NCI-H460 (cell line): ENCODE measurements around the gene RASSF5. TPM values are rescaled to one million over a fixed set of nuclear protein-coding genes. Genes with fewer than 3 reads are reported as not detected.

ENCODE experiments used
- DNase-seq: peaks from one replicate; pipeline ENCODE4 v3.0.0-alpha.2; 2016; ENCODE audit warnings: low read depth; ENCODE audit errors: extremely low read depth
- total RNA-seq: library from RNA; depleted of rRNA; stranded (reverse); fragments of >200 nt; shearing (Covaris generic); gene quantifications from 2 replicates; pipeline ENCODE4 v1.2.3, GENCODE V29; 2014

Gene RASSF5
- total RNA-seq, 1 experiment from 2014 or later = 0.17 TPM

DNA sequence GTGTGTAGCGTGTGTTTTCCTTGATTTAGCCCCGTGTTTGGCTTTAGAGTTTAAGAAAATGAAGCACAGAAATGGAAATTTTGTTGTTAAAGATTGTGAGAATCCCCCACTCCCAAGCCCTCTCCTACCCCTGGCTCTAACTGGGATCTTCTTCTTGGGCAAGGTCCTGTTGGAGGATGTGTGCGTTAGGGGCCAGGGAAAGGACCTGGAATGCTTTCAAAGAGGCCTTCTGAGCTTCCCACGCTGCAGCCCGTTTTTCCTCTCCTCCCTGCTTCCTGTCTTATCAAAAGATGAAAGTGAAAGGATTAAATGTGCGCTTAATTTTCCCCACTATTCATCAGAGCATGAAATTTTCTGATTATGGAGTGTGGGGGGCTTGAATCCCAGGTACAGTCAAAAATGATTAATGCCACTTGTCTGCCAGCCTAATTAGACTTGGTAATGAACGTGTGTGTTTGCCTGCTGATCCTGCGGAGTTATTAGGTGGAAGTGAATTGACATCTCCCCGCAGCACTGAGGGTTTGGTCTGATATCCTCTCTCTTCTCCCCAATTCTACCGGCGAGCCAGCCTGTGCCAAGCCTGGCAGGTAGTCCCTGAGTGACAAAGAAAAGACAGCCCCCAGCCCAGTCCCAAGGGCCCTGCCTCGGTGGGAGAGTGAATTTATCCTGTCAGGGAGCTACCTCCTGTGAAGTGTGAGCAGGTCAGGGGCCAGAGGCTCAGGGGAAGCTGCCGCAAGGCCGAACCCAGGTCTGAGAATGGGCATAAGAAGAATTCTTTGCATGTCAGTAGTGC, 4.9 kb downstream of the RASSF5 start:
- DNase-seq = no peak

DNA sequence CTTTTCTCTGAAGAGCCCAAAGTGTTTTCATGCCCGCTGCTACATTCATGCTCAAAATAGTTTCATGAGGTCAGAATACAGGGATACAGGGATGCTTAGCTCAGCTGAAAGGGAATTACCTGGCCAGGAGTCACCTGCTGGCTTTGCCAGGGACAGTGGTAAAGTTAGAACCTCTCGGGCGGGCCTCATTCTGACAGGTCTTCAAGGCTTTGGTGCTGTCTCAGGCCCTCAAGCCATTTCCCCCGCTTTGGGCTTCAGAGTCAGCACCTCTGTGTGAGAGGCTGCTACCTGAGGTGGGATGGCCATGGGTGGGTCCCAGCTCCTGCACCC, 5.5 kb downstream of the RASSF5 start:
- DNase-seq = no peak

GRCh38 chr1:206513312-206514111, 6.2 kb downstream of the RASSF5 start:
- no peak for DNase-seq

DNA sequence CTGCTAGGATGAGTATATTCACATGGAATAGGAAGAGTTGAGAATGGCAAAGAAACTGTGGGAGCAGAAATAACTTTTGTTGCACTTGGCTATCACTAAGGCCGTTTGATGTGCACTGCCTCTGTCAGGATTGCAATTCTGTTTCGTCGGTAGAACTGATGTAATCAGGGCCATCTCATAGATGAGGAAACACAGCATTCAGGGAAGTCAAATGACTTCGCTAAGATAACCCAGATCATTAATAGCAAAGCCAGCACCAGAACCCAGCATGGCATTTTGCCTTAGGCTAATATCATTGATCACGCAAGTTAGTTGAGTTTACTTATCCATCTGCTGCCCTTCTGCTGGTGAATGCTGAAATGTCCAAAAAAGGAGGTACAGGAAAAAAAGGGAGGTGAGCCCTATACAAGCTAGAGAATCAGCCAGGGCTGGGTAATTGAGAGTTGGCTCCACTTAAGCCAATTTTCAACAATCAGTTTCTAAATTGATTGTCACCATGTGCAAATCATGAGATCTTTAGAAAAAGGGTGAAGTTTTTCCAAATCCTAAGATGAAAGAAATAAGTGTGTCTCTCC, 7.6 kb downstream of the RASSF5 start:
- DNase-seq = no peak

DNA sequence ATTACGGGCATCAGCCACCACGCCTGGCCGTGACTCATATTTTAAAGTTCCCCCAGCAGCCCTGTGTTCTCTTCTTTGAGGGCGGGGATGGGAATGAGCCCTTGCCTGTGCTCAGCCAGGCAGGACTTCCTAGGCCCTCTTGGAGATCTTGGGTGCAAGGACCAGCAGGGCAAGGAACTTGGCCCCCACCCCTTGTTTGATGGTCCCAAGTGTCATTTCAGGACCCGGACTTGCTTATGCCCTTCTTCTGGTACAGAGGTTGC, 9.3 kb downstream of the RASSF5 start:
- DNase-seq = no peak

DNA sequence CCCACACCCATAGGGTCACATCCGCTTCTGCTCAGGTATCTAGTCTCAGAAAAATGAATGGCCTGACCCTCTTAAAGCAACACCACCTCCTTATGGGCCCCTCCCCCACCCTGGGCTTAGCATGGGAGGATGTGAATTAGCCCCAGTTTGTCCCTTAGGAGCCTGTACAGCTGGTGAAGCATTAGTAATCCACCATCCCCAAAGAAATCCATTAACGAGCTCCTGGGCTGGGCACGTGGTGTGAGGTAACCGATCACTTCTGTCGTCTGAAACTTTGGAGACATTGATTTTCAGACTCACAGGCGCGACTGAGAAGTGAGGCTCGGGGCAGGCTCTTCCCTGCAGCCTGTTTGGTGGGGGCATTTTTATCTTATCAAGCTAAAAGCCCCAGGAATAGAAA, 10.5 kb downstream of the RASSF5 start:
- DNase-seq = no peak

GRCh38 chr1:206518206-206518605, 10.9 kb downstream of the RASSF5 start:
- no peak for DNase-seq

GRCh38 chr1:206518743-206519142, 11.4 kb downstream of the RASSF5 start:
- no peak for DNase-seq

- no peak for DNase-seq
Measured at GRCh38 chr1:206521127-206521526, 13.8 kb downstream of the RASSF5 start.

- DNase-seq = no peak
Measured at GRCh38 chr1:206521694-206522402, 14.5 kb downstream of the RASSF5 start.

DNA sequence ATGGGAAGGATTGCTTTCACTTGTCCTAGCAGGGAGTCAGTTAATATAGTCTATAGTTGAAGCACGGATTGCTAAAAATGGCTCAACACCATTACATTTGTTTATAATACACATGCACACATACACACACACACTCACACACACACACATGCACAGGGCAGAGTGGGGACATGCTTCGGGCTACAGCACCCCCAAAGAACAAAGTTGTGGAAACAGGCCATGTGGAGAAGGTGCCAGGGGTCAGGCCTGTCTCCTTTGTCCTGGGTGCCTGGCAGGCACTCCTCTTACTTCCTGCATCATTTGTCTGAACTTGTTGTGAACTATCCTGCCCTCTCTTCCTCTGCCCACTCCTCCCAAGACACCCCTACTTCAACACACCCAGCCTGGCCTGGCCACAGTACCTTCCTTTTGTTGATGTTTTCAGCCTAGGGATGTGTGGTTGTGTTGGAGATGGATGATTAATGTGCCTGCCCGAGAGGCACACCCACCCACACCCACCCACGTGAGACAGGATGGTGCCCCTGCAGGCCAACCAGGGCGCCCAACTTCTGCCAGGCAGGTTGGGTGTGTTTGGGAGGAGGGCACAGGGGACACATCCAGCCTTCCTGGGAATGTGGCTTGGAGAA, 17.5 kb downstream of the RASSF5 start:
- no peak for DNase-seq

DNA sequence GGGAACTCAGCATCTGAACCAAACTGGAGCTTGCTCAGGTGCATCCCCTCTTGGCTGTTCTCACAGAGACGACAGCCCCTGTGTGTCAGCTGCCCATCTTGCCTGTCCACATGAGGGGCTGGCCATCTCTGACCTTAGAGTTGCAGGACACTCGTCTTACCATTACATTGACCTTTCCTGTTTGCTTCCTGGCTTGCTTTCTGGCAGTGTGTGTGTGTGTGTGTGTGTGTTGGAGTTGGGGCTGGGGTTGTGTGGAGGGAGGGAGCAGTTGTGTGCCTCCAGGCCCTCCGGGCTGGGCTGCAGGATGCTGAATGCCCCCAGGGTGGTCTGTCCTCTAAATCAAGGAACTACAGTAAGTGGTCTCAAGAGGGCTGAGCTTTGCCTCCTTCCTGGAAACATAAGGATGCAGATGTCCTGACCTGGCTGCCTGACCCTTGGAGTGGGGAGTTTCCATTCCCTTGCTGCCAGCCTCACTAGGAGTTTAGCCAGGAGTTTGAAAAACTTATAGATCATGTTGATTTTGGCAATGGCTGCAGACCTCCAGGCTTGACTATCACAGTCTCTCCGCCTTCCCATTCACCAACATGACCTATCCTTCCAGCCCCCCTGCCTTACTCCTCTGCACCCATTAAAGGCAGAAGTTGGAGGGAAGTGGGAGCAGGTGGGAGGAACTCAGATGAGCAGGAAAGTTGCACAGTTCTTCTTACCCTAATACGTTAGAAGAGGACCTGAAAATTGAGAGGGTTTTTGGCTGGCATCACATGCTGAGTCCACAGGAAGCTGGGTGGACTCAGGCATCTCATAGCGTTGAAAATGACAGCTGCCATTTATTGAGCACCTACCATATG, 19.0 kb downstream of the RASSF5 start:
- DNase-seq = no peak

GRCh38 chr1:206529425-206529824, 22.1 kb downstream of the RASSF5 start:
- DNase-seq = no peak

DNA sequence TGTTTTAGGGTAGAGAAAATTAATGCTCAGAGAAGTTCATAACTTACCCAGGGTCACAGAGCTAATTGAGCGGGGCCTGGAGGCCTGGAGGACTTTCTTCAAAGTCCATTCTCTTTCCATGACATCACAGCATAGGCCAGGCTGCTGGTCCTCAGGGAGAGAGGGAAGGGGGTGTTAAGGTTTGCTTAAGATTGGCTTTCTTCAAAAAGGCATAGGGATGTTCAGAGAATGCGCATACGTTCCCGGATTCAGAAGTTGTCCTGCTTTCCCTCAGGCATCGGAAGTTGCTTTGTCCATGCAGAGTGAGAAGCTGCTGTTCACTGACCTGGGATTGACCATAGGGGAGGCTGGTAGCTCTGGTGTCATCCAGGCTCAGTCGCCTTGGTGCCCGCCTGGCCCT, 25.0 kb downstream of the RASSF5 start:
- no peak for DNase-seq

GRCh38 chr1:206534552-206534951, 27.2 kb downstream of the RASSF5 start:
- no peak for DNase-seq

GRCh38 chr1:206535853-206536188, 28.5 kb downstream of the RASSF5 start:
- no peak for DNase-seq

DNA sequence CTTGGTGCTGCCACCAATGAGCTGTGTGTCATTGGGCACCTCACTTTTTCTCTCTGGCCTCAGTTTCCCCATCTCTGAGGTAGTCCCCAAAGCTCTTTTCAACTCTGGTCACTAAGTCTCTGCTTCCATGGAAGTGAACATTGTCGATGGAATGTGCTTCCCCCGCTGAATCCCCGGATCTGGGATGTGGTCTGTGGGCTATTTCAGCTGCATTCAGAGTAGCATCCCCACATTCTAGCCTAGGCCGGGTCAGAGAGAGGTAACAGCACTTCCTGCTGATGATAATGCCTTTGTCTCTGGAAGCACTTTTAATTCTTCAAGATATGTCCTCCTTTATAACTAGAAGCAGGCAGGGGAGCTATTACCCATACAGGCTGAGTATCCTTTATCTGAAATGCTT, 29.8 kb downstream of the RASSF5 start:
- no peak for DNase-seq

- DNase-seq = no peak
Measured at GRCh38 chr1:206538086-206538770, 30.9 kb downstream of the RASSF5 start.

GRCh38 chr1:206538901-206539640, 31.7 kb downstream of the RASSF5 start:
- no peak for DNase-seq
